Smooth muscle cell (in vitro differentiated cells): ENCODE measurements around the gene TFCP2. TPM values are rescaled to one million over a fixed set of nuclear protein-coding genes. Genes with fewer than 3 reads are reported as not detected.

Experiments used
- DNase-seq: peaks from one replicate; lab custom pipeline; 2025; ENCODE audit not compliant: unreplicated experiment; lab: John Stamatoyannopoulos, UW
- H2AFZ ChIP-seq: fragments of 200-600 bp; sonication (generic); 2 replicates; pipeline ENCODE4 v1.6.0; 2016; ENCODE audit warnings: antibody characterized with exemption, low read depth, mild to moderate bottlenecking
- H3F3A ChIP-seq: fragments of 200-600 bp; sonication (generic); 2 replicates; pipeline ENCODE4 v1.6.0; 2017; ENCODE audit warnings: antibody characterized with exemption, low read depth
- H3K27ac ChIP-seq: fragments of 200-600 bp; sonication (generic); 2 replicates; pipeline ENCODE4 v1.5.1; 2016; ENCODE audit warnings: low read depth, mild to moderate bottlenecking
- H3K27me3 ChIP-seq: fragments of 200-600 bp; sonication (generic); 2 replicates; pipeline ENCODE4 v1.6.1; 2016; ENCODE audit warnings: low read depth, mild to moderate bottlenecking
- H3K36me3 ChIP-seq: fragments of 200-600 bp; sonication (generic); 2 replicates; pipeline ENCODE4 v1.5.1; 2016; ENCODE audit warnings: low read depth
- H3K4me1 ChIP-seq: fragments of 200-600 bp; sonication (generic); 2 replicates; pipeline ENCODE4 v1.5.1; 2016; ENCODE audit warnings: low read depth
- H3K4me2 ChIP-seq: fragments of 200-600 bp; sonication (generic); 2 replicates; pipeline ENCODE4 v1.6.0; 2016; ENCODE audit warnings: mild to moderate bottlenecking
- H3K4me3 ChIP-seq: fragments of 200-600 bp; sonication (generic); 2 replicates; pipeline ENCODE4 v1.5.1; 2016; ENCODE audit warnings: mild to moderate bottlenecking
- H3K79me2 ChIP-seq: fragments of 200-600 bp; sonication (generic); 2 replicates; pipeline ENCODE4 v1.6.0; 2016; ENCODE audit warnings: low read depth, mild to moderate bottlenecking
- H3K9ac ChIP-seq: fragments of 200-600 bp; sonication (generic); 2 replicates; pipeline ENCODE4 v1.6.0; 2016; ENCODE audit warnings: low read depth
- H3K9me3 ChIP-seq: fragments of 200-600 bp; sonication (generic); replicated peaks from 2 replicates; pipeline ENCODE4 v1.5.1; 2016; ENCODE audit warnings: low read depth
- H4K20me1 ChIP-seq: fragments of 200-600 bp; sonication (generic); 2 replicates; pipeline ENCODE4 v1.6.0; 2016; ENCODE audit warnings: low read depth
- whole genome bisulfite sequencing: methylation state at CpG from one replicate; pipeline ENCODE4 v1.1.7; 2016; ENCODE audit warnings: low lambda C conversion rate; 5-methylcytosine and 5-hydroxymethylcytosine counted together
- polyA plus RNA-seq: library from polyadenylated mRNA; unstranded; fragments of >200 nt; fragmentation: Nextera tagmentation; extraction: Ambion mirVana; gene quantifications from 2 replicates; pipeline ENCODE4 v1.2.1, GENCODE V29; 2016
- total RNA-seq: library from RNA; depleted of rRNA; stranded (reverse); fragments of >200 nt; gene quantifications from 2 replicates; pipeline ENCODE4 v1.2.3, GENCODE V29; 2014
- TF ChIP-seq, protein P1 (sequence below): fragments of 200-600 bp; sonication (generic); IDR thresholded peaks from 2 replicates; pipeline ENCODE4 v1.5.1; 2017; ENCODE audit warnings: borderline replicate concordance, mild to moderate bottlenecking, antibody characterized with exemption; ENCODE audit not compliant: insufficient read depth, poor library complexity, severe bottlenecking

TFCP2 gene
- total and polyA plus RNA-seq, 2 experiments from 2014 or later, result 12.4 to 16.2 TPM

- WGBS, result 89% methylated on average over 7 of the region's 7 CpGs
- DNase-seq, result no peak
- TF ChIP-seq, protein P1, sequence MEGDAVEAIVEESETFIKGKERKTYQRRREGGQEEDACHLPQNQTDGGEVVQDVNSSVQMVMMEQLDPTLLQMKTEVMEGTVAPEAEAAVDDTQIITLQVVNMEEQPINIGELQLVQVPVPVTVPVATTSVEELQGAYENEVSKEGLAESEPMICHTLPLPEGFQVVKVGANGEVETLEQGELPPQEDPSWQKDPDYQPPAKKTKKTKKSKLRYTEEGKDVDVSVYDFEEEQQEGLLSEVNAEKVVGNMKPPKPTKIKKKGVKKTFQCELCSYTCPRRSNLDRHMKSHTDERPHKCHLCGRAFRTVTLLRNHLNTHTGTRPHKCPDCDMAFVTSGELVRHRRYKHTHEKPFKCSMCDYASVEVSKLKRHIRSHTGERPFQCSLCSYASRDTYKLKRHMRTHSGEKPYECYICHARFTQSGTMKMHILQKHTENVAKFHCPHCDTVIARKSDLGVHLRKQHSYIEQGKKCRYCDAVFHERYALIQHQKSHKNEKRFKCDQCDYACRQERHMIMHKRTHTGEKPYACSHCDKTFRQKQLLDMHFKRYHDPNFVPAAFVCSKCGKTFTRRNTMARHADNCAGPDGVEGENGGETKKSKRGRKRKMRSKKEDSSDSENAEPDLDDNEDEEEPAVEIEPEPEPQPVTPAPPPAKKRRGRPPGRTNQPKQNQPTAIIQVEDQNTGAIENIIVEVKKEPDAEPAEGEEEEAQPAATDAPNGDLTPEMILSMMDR, result no peak
Observed at GRCh38 chr12:51208016-51208660, 35.2 kb upstream of the TFCP2 start.

DNA sequence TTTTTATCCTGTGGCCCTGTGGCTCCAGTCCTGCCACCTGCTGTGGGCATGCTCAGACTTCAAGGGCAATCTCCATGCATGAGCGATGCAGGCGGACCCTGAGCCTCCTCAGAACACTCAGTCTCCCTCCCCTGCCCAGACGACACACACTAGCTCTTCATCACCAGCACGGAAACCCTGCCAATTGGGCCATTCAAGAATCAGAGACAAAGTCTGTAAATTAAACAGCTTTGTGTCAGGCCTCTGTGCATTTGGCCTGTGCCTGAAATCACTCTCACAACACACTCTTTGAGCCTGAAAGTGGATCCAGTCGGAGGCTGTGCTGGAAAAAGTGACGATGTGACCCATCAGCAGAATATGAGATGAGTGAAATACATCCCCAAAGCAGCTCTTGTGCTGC is 32.4 kb upstream of the TFCP2 start:
- Histone ChIP-seq H3K4me3 (no peak overlapping the region), H2AFZ (no peak overlapping the region), H3K4me1 (no peaks in the 10 kb centered on the region), H3K9ac (no peak overlapping the region), H3K4me2 (no peak overlapping the region), H3K27ac (no peak overlapping the region), H3F3A (no peaks in the 10 kb centered on the region), H3K79me2 (no peaks in the 10 kb centered on the region), H4K20me1 (no peaks in the 10 kb centered on the region), H3K9me3 (no peaks in the 10 kb centered on the region), H3K27me3 (no peaks in the 10 kb centered on the region), H3K36me3 (no peaks in the 10 kb centered on the region)
- DNase-seq, result no peak
- TF ChIP-seq, protein P1, result no peak
- 95% methylated on average over 6 of the region's 6 CpGs for WGBS

More at GRCh38 chr12:51208016-51208660, 35.2 kb upstream of the TFCP2 start:
- H3K4me1 ChIP-seq, result no peaks in the 10 kb centered on the region
- H3K79me2 ChIP-seq, result no peaks in the 10 kb centered on the region
- H3K27me3 ChIP-seq, result no peaks in the 10 kb centered on the region
- H3K36me3 ChIP-seq, result no peaks in the 10 kb centered on the region
- H3K27ac ChIP-seq, result no peak overlapping the region
- no peak overlapping the region for H3K4me2 ChIP-seq
- no peak overlapping the region for H3K4me3 ChIP-seq
- H4K20me1 ChIP-seq, result no peaks in the 10 kb centered on the region
- no peaks in the 10 kb centered on the region for H3F3A ChIP-seq
- H2AFZ ChIP-seq, result no peak overlapping the region
- no peak overlapping the region for H3K9ac ChIP-seq
- H3K9me3 ChIP-seq, result no peaks in the 10 kb centered on the region

DNA sequence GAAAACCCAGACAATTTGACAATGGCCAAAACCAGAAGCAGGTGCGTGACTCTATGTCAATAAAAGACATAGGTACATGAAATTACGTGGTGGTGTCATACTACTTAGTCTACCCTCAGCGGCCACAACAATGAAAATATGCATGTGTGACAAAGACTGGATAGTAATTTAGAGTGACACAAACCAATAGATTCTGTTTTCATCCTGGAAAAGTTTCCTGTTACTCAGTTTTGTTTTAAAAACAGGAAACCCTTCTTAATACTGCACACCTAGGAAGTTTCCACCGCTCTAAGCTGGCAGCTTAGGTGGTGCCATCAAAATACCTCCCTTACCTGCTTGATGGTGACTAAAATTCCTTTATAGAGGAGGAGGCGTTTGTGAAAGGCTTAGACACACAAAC is 29.8 kb upstream of the TFCP2 start:
- H3K36me3 ChIP-seq, result no peaks in the 10 kb centered on the region
- 94% methylated on average over 5 of the region's 5 CpGs for WGBS
- no peak overlapping the region for H3K4me3 ChIP-seq
- H3K4me1 ChIP-seq, result no peaks in the 10 kb centered on the region
- H3K27ac ChIP-seq, result no peak overlapping the region
- H3K9ac ChIP-seq, result no peak overlapping the region
- H2AFZ ChIP-seq, result no peak overlapping the region
- no peak overlapping the region for H3K4me2 ChIP-seq
- no peaks in the 10 kb centered on the region for H4K20me1 ChIP-seq
- no peaks in the 10 kb centered on the region for H3K27me3 ChIP-seq
- H3K9me3 ChIP-seq, result no peaks in the 10 kb centered on the region
- H3F3A ChIP-seq, result no peaks in the 10 kb centered on the region
- no peak for DNase-seq
- H3K79me2 ChIP-seq, result no peaks in the 10 kb centered on the region
- TF ChIP-seq, protein P1, result no peak

DNA sequence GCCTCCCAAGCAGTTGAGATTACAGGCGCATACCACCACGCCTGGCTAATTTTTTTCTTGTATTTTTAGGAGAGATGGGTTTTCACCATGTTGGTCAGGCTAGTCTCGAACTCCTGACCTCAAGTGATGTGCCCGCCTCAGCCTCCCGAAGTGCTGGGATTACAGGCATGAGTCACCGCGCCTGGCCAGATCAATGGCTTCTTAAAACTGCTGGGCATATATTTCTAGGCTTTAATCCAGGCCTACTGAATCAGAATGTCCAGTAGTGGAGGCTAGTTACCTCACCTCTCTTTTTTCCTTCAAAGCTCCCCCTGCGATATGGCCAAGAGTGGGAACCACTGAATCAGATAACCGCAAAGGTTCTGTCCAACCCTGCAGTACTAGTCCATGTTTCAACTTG is 27.9 kb upstream of the TFCP2 start:
- WGBS, result 90% methylated on average over 9 of the region's 9 CpGs
- DNase-seq, result no peak

More for the DNA sequence above, 27.9 kb upstream of the TFCP2 start:
- Histone ChIP-seq H3K27me3 (no peaks in the 10 kb centered on the region), H3K9ac (no peak overlapping the region), H3F3A (no peaks in the 10 kb centered on the region), H3K79me2 (no peaks in the 10 kb centered on the region), H3K4me2 (no peak overlapping the region), H3K27ac (no peak overlapping the region), H3K4me3 (no peak overlapping the region), H3K36me3 (no peaks in the 10 kb centered on the region), H4K20me1 (no peaks in the 10 kb centered on the region), H3K9me3 (no peaks in the 10 kb centered on the region), H3K4me1 (no peaks in the 10 kb centered on the region), H2AFZ (no peak overlapping the region)
- TF ChIP-seq, protein P1, result no peak
